ENCODE data around the gene ANGPTL4. TPM values are rescaled to one million over a fixed set of nuclear protein-coding genes. Genes with fewer than 3 reads are reported as not detected.
A peak's percentile ranks its signal among the peaks of the same experiment; 100 is the strongest.

The ANGPTL4 gene
- total and polyA plus RNA-seq, 2 of the 13 experiments (the other 11 are each of a cell fraction or from before 2014, with no cell fraction given): 0.80 to 21.7 TPM

DNA sequence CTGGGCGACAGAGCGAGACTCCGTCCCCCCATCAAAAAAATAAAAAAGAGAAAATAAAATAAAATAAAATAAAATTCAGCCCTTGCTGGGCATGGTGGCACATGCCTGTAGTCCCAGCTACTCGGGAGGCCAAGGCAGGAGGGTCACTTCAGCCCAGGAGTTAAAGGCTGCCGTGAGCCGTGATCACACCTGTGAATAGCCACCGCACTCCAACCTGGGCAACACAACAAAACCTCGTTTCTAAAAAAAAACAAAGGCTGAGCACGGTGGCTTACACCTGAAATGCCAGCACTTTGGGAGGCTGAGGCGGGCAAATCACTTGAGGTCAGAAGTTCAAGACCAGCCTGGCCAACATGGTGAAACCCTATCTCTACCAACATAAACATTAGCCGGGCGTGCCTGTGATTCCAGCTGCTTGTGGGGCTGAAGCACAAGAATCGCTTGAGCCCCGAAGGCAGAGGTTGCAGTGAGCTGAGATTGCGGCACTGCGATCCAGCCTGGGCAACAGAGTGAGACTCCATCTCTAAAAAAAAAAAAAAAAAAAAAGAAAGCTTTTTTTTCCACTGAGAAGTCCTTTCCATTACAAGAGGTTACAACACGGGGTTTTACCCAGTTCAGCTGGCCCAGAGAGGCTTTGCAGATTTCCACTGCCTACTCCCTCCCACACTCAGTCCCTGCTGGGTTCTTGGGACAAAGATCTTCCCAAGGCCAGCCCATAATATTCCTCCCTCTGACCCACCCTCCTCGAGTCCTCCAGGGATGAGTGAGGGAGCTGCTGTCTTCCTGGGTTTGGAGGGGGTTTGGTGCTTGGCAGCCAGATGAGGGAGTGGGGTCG is 6.4 kb downstream of the ANGPTL4 start (continued):
- no peak for TF ChIP-seq ZNF574 (CRISPR knock-in tag; IDR thresholded peaks at IDR 0.05)
- TF ChIP-seq NR1H2 (CRISPR knock-in tag; IDR thresholded peaks at IDR 0.05; ENCODE audit: borderline replicate concordance, low read depth): no peak
- TF ChIP-seq ZKSCAN8 (CRISPR knock-in tag; IDR thresholded peaks at IDR 0.05; ENCODE audit: borderline replicate concordance): no peak

DNA sequence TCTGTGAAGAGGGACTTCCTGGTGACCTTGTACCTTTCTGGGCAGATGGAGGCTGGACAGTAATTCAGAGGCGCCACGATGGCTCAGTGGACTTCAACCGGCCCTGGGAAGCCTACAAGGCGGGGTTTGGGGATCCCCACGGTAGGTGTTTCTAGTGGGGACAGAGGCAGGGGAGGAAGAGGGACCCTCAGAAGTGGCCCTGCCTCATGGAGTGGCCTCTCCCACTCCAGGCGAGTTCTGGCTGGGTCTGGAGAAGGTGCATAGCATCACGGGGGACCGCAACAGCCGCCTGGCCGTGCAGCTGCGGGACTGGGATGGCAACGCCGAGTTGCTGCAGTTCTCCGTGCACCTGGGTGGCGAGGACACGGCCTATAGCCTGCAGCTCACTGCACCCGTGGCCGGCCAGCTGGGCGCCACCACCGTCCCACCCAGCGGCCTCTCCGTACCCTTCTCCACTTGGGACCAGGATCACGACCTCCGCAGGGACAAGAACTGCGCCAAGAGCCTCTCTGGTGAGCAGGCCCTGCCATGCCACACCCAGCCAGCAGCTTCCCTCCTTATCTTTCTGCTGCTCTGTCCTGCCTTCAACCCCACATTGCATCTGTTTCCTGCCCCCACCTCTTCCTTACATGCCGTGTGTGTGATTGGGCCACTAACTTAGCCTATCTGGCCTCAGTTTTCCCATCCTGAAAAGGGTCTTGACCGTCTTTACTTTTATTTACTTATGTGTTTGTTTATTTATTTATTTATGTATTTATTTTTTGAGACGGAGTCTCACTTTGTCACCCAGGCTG is 7.3 kb downstream of the ANGPTL4 start:
- no peaks in the 10 kb centered on the region for H3K79me2 ChIP-seq (ENCODE audit: insufficient read depth, low read length)
- H3K9ac ChIP-seq (ENCODE audit: insufficient read depth, low read depth, low read length): peak overlapping the region; percentile 52; the same call in 1 of the 2 replicates
- peaks cover 78% of the 10 kb centered on the region for H3K4me1 ChIP-seq (ENCODE audit: insufficient read depth, low read length)
- DNase-seq (ENCODE audit: low spot score) (no peak), FAIRE-seq (no peak), ATAC-seq (no peak; the same call in 2 of the 3 replicates)
- in situ Hi-C loops (cut with HindIII; ENCODE audit: extremely low pct_ligation_motif_present, low pct_unique_long_range_greater_than_20kb) (no loop called here), intact Hi-C loops (cut with micrococcal nuclease; ENCODE audit: unreplicated experiment) (no loop called here)
- ChIA-PET POLR2A (interaction anchor here (1.4 to 1.7 kb wide), 3 partner anchors 9 to 19 kb away, joined by 4 to 6 read pairs (median 4); no protein-coding TSS in a partner anchor), CTCF (ENCODE audit: low intra/inter-chr PET ratio, low total read pairs) (no interaction called here)
- no peaks in the 10 kb centered on the region for H4K20me1 ChIP-seq (ENCODE audit: insufficient read depth, low read length)
- no peaks in the 10 kb centered on the region for H3K9me3 ChIP-seq (ENCODE audit: low read length)
- H3K36me3 ChIP-seq (replicated peaks in 1 of 2; ENCODE audit: control insufficient read depth in 1 of 2, insufficient read depth in 2 of 2, low read length in 2 of 2): peaks cover 0 to 5% of the 10 kb centered on the region in 2 experiments; a peak in 2 of 5 replicates
- no peak overlapping the region for H3K4me3 ChIP-seq (replicated peaks in 1 of 3; ENCODE audit: insufficient read depth in 1 of 3, low read depth in 2 of 3, low read length in 3 of 3)
- BruUV-seq (replicated peaks): no TSS peak
- no peaks in the 10 kb centered on the region for H3K27me3 ChIP-seq (ENCODE audit: control insufficient read depth in 1 of 2, insufficient read depth in 2 of 2, low read length in 2 of 2)
- no peak overlapping the region for H2AFZ ChIP-seq (ENCODE audit: low read length)
- peak overlapping the region; percentile 37; the same call in 1 of the 2 replicates for H3K4me2 ChIP-seq (ENCODE audit: low read depth, low read length)
- WGBS (ENCODE audit: low lambda C conversion rate): 94% methylated on average over 14 of the region's 28 CpGs
- peak overlapping the region; percentile 65 for H3K27ac ChIP-seq (ENCODE audit: extremely low read length, insufficient read depth, low read length)
- peak; percentile 57 for TF ChIP-seq AGO2 (optimal IDR thresholded peaks at IDR 0.05; ENCODE audit: low read depth, low read length)
- TF ChIP-seq GABPA (IDR thresholded peaks at IDR 0.05; ENCODE audit: low read depth, low read length): no peak
- no peak for TF ChIP-seq GABPA (CRISPR knock-in tag; IDR thresholded peaks at IDR 0.05; ENCODE audit: low read depth)
- peak; percentile 91 for TF ChIP-seq ZBTB38 (CRISPR knock-in tag; IDR thresholded peaks at IDR 0.05)
- peak; percentile 31; the same call in 1 of the 2 replicates for TF ChIP-seq UBTF (CRISPR knock-in tag; IDR thresholded peaks at IDR 0.05)
- TF ChIP-seq, protein P1, sequence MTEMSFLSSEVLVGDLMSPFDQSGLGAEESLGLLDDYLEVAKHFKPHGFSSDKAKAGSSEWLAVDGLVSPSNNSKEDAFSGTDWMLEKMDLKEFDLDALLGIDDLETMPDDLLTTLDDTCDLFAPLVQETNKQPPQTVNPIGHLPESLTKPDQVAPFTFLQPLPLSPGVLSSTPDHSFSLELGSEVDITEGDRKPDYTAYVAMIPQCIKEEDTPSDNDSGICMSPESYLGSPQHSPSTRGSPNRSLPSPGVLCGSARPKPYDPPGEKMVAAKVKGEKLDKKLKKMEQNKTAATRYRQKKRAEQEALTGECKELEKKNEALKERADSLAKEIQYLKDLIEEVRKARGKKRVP (CRISPR knock-in tag; IDR thresholded peaks at IDR 0.05): no peak
- TF ChIP-seq ZNF367 (CRISPR knock-in tag; IDR thresholded peaks at IDR 0.05; ENCODE audit: borderline replicate concordance): no peak
- TF ChIP-seq MATR3 (CRISPR knock-in tag; IDR thresholded peaks at IDR 0.05): no peak
- TF ChIP-seq ZNF569 (CRISPR knock-in tag; IDR thresholded peaks at IDR 0.05; ENCODE audit: borderline replicate concordance): no peak
- TF ChIP-seq SOX6 (IDR thresholded peaks at IDR 0.05): no peak
- peak; percentile 44 for TF ChIP-seq SOX6 (CRISPR knock-in tag; IDR thresholded peaks at IDR 0.05)
- TF ChIP-seq KDM5B (CRISPR knock-in tag; IDR thresholded peaks at IDR 0.05; ENCODE audit: borderline replicate concordance): peak; percentile 69; the same call in 1 of the 2 replicates
